ENCODE measurements around the gene PSMD9. TPM values are rescaled to one million over a fixed set of nuclear protein-coding genes. Genes with fewer than 3 reads are reported as not detected.

Gene PSMD9
- total RNA-seq, 1 donor from 2014 or later: 34.0 TPM

DNA sequence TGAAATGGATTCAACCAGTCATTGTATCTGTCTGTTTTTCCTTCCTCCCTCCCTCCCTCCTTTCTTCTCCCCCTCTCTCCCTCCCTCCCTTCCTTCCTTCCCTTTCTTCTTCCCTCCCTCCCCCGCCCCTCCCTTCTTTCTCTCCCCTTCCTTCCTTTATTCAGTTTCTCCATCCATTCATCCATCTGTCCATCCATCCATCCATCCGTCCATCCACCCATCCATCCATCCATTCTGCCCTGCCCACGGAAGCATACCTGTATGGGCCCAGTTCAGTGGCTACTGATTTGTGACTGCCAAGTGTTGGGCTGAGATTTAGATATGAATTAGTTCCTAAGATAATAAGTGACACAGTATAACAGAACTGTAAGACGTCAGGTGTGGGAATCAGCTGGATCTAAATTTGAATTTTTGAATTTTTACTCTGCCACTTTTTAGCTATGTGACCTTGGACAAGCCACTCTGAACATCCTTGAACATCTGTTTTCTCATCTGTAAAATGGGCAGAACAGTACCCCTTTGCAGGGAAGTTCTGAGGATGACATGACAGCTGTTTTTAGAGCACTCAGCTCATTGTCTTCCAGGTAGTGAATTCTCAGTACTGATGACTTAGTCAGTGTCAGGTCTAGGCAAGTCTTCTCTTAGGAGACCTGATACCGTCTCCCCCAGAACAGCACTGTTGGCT is 72.7 kb downstream of the PSMD9 start:
- H3K4me1 Mint-ChIP-seq (ENCODE audit: unreplicated experiment): peaks cover 5% of the 10 kb centered on the region
- H3K4me3 Mint-ChIP-seq (ENCODE audit: unreplicated experiment): no peak overlapping the region
- no peaks in the 10 kb centered on the region for H3K9me3 Mint-ChIP-seq (ENCODE audit: unreplicated experiment)
- H3K27ac Mint-ChIP-seq (ENCODE audit: unreplicated experiment): no peak overlapping the region
- no peaks in the 10 kb centered on the region for H3K36me3 Mint-ChIP-seq (ENCODE audit: low read depth, unreplicated experiment)
- no peaks in the 10 kb centered on the region for H3K27me3 Mint-ChIP-seq (ENCODE audit: unreplicated experiment)
- TF ChIP-seq, protein P1, sequence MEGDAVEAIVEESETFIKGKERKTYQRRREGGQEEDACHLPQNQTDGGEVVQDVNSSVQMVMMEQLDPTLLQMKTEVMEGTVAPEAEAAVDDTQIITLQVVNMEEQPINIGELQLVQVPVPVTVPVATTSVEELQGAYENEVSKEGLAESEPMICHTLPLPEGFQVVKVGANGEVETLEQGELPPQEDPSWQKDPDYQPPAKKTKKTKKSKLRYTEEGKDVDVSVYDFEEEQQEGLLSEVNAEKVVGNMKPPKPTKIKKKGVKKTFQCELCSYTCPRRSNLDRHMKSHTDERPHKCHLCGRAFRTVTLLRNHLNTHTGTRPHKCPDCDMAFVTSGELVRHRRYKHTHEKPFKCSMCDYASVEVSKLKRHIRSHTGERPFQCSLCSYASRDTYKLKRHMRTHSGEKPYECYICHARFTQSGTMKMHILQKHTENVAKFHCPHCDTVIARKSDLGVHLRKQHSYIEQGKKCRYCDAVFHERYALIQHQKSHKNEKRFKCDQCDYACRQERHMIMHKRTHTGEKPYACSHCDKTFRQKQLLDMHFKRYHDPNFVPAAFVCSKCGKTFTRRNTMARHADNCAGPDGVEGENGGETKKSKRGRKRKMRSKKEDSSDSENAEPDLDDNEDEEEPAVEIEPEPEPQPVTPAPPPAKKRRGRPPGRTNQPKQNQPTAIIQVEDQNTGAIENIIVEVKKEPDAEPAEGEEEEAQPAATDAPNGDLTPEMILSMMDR (IDR thresholded peaks at IDR 0.05; ENCODE audit: unreplicated experiment): no peak
- no peak for DNase-seq (ENCODE audit: low spot score)

DNA sequence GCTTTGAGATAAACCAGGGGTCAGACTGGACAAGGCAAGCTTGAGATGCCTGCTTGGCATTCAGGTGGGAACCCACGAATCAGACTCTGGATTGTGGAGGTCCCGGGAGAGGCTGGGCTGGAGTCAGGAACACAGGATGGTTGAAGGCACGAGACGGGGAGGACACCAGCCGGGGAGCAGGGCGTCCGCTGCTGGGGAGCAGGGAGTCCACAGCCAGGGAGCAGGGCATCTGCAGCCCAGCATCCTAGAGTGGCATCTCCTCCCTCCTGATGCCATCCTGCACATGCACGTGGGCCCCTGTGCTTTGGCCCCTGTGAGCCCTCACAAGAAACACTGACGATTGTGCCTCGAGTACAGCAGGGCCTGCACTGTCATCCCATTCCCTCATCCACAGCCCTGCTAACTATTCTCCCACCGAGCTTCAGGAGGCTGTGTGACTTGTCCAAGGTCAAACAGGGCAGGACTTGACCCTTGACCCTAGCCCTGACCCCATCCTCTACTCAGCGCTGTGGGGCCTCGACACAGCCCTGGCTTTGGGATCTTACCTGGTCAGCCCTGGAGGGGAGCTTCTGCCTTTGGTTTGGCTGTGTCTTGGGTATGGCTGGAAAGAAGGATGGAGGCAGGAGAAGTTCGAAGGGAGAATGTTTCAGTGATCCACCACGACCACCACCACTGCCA is 74.9 kb downstream of the PSMD9 start:
- no peak overlapping the region for H3K4me3 Mint-ChIP-seq (ENCODE audit: unreplicated experiment)
- TF ChIP-seq, protein P1 (IDR thresholded peaks at IDR 0.05; ENCODE audit: unreplicated experiment): no peak
- peaks cover 5% of the 10 kb centered on the region for H3K4me1 Mint-ChIP-seq (ENCODE audit: unreplicated experiment)
- no peaks in the 10 kb centered on the region for H3K9me3 Mint-ChIP-seq (ENCODE audit: unreplicated experiment)
- H3K27me3 Mint-ChIP-seq (ENCODE audit: unreplicated experiment): no peaks in the 10 kb centered on the region
- H3K36me3 Mint-ChIP-seq (ENCODE audit: low read depth, unreplicated experiment): no peaks in the 10 kb centered on the region
- H3K27ac Mint-ChIP-seq (ENCODE audit: unreplicated experiment): no peak overlapping the region
- DNase-seq (ENCODE audit: low spot score): no peak

DNA sequence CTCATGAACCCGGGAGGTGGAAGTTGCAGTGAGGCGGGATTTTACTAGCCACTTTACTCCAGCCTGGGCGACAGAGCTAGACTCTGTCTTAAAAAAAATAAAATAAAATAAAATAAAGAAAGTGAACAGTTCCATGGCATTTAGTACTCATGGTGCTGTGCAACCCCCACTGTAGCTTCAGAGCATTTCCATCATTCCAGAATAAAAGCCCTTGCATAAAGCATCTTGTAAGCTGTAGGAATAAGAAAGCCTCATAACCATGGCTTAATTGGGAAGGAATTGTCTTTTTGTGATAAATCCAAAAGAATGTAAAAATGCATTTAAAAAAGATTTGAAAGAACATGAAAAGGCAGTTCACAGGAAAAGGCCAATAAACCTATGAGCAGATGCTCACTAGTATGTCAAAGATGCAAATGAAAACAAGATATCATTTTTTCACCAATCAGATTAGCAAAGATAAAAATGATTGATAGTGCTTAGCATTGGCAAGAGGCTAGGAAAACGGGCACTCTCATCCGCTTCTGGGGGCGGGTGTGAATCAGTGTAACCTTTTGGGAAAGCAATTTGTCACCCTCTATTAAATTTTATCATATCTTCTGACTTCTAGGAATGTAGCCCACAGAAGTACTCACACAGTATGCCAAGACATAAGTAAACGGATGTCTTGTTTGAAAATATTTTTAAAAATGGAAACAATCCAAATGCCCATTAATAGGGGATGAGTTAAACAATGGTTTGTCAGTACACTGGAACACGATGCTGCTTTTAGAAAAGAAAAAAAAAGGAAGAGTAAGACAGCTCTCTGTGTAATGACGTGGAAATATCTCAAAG is 76.4 kb downstream of the PSMD9 start:
- Mint-ChIP-seq H3K9me3 (ENCODE audit: unreplicated experiment) (no peaks in the 10 kb centered on the region), H3K27me3 (ENCODE audit: unreplicated experiment) (no peaks in the 10 kb centered on the region), H3K4me1 (ENCODE audit: unreplicated experiment) (peaks cover 5% of the 10 kb centered on the region), H3K4me3 (ENCODE audit: unreplicated experiment) (no peak overlapping the region), H3K36me3 (ENCODE audit: low read depth, unreplicated experiment) (no peaks in the 10 kb centered on the region), H3K27ac (ENCODE audit: unreplicated experiment) (no peak overlapping the region)
- DNase-seq (ENCODE audit: low spot score): no peak
- TF ChIP-seq, protein P1 (IDR thresholded peaks at IDR 0.05; ENCODE audit: unreplicated experiment): no peak

DNA sequence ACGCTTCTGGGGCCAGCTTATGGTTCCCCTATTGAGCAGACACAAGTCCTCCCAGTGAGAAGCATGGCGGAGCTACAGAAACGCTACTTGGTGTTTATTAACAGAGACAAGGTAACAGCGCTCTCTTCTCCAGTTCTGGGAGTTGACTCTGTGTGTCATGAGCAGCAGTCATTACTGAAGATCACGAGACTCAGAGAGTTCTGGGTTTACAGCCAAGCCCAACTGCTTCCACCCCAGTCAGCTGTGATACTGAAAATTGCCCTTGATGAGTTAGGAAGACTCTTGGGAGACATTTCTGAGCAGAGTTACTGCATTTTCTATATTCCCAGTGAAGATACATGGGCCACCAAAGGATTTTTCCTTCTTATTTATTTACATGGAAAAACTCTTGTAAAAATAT is 78.4 kb downstream of the PSMD9 start:
- H3K27ac Mint-ChIP-seq (ENCODE audit: unreplicated experiment): no peak overlapping the region
- H3K27me3 Mint-ChIP-seq (ENCODE audit: unreplicated experiment): no peaks in the 10 kb centered on the region
- H3K36me3 Mint-ChIP-seq (ENCODE audit: low read depth, unreplicated experiment): peaks cover under 1% of the 10 kb centered on the region
- no peak for DNase-seq (ENCODE audit: low spot score)
- TF ChIP-seq, protein P1 (IDR thresholded peaks at IDR 0.05; ENCODE audit: unreplicated experiment): no peak
- peaks cover 2% of the 10 kb centered on the region for H3K9me3 Mint-ChIP-seq (ENCODE audit: unreplicated experiment)
- no peak overlapping the region for H3K4me3 Mint-ChIP-seq (ENCODE audit: unreplicated experiment)
- H3K4me1 Mint-ChIP-seq (ENCODE audit: unreplicated experiment): peaks cover 5% of the 10 kb centered on the region

Other genes starting within 250 kb of the PSMD9 start
- gene MORN3, start 219.1 kb upstream of the PSMD9 start, total RNA-seq (ENCODE audit: unreplicated experiment): 1.2 TPM
- gene TMEM120B, start 176.0 kb upstream of the PSMD9 start, total RNA-seq (ENCODE audit: unreplicated experiment): 10.3 TPM
- gene RHOF, start 95.1 kb upstream of the PSMD9 start, total RNA-seq (ENCODE audit: unreplicated experiment): 25.7 TPM
- gene SETD1B, start 84.8 kb upstream of the PSMD9 start, total RNA-seq (ENCODE audit: unreplicated experiment): 25.3 TPM
- gene HPD, start 29.9 kb upstream of the PSMD9 start, total RNA-seq (ENCODE audit: unreplicated experiment): not detected
- 0.80 TPM for gene CFAP251, start 29.8 kb downstream of the PSMD9 start, total RNA-seq (ENCODE audit: unreplicated experiment)
- 6.2 TPM for gene BCL7A, start 133.1 kb downstream of the PSMD9 start, total RNA-seq (ENCODE audit: unreplicated experiment)
- gene MLXIP, start 190.0 kb downstream of the PSMD9 start, total RNA-seq (ENCODE audit: unreplicated experiment): 63.3 TPM

Measured in endothelial cell (in vitro differentiated cells).